Left colon (tissue), 2 donors: ENCODE data around the gene NPSR1. TPM values are rescaled to one million over a fixed set of nuclear protein-coding genes. Genes with fewer than 3 reads are reported as not detected.
A peak's percentile ranks its signal among the peaks of the same experiment; 100 is the strongest.

ENCODE experiments used
- ATAC-seq: fragments of 200-7000 bp; cut with Tn5 transposase; one replicate; pipeline ENCODE4 v1.9.1; 2020; ENCODE audit warnings: mild to moderate bottlenecking, moderate library complexity
- DNase-seq, 2 donors: peaks; one replicate each; pipeline ENCODE4 v3.0.0-alpha.2; 2020
- intact Hi-C, 2 donors: fragments of 100-400 bp; cut with DNase I in 1 of 2; cut with micrococcal nuclease in 1 of 2; formaldehyde crosslinking; loops; one replicate each; pipeline versions ENCODE4 v1.11.2 to v1.14.0; 2022; cut with DNase I, micrococcal nuclease
- total RNA-seq, 2 donors: library from RNA; stranded (reverse); fragmentation: NEBNext Ultra II Directional; extraction: Animal tissue kit (Norgen Biotek cat#: 25700); gene quantifications; one replicate each; pipeline ENCODE4 v1.2.1, GENCODE V29; 2021
- donor health status: DM: no; HTN: no; CAD: no.
- donor health status: DM: yes; HTN: yes; CAD: no.

Gene NPSR1
- total RNA-seq, 2 donors from 2014 or later = 1.2 TPM; not detected in 1

DNA sequence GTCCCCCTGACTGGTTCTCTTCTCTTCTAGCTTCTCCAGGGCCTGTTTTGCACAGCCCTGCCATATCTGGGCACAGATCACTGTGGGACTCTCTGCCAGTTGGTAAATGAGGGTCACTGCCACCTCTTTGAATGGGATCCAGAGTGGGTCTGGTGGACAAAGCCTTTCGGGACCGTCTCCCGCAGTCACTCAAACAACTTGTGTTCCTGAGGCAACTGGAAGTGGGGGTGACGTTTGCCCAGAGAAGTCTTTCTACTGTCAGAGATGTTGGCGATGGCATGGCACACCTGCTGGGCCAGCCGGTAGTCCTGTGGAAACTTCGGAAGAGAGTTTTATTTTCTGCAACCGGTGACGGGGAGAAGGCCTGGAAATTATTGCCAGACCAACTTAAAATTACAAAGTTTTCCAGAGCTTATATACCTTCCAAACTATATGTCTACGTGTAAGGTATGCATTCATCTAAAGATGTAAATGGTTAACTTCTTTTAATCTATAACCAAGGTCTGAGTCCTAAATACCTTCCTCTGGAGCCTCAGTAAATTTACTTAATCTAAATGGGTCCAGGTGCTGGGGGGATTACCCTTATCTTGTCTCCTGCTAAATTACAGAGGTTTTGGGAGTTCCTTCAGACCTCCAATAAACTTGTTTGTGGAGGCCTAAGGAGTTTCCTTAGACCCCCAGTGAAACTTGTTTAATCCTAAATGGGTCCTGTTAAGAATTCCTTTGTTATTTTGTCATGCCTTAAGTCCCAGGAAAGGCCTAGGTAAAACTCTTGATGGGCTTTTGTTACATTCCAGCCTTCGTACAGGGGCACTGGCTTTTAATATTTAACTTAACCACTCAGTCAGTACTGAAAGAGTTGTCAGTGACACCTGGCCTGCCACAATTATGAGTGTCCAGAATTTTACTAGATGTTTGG is 94.0 kb downstream of the NPSR1 start:
- DNase-seq = no peak
- intact Hi-C loops = no loop called here
- ATAC-seq = no peak

DNA sequence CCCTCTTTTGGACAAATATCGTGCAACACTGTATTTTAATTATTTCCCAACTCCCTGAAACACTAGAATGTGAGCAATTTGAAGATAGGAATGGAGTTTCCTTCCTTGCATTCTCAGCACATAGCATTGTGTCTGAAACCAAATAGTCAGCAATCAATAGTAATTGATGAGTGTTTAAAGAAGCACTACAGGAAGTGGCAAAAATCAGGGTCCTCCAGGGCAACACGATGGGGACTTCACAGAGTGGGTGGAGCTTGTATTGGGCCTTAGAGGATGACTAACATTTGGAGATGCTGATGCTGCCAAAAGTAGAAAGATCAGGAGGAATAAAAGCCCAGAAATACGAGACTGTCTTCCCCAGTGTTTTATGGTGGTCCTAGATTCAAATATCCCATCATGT is 94.9 kb downstream of the NPSR1 start:
- intact Hi-C loops = no loop called here
- ATAC-seq = no peak

DNA sequence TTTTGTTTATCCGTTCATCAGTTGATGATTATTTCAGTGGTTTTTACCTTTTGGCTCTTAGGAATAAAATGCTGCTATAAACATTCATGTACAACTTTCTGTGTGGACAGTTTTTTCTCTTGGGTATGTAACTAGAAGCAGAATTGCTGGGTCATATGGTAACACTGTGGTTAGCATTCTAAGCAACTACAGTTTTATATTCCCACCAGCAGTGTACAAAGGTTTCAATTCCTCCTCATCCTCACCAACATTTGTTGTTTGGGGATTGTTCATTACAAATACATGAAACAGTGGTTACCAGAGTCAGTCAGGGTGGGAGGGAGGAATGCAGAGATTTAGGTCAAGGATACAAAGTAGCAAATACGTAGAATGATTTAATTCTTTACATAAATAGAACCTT is 97.0 kb downstream of the NPSR1 start:
- no peak for DNase-seq
- intact Hi-C loops = no loop called here
- ATAC-seq = no peak

More for the DNA sequence above, 94.9 kb downstream of the NPSR1 start:
- DNase-seq = no peak

- ATAC-seq = no peak
- intact Hi-C loops = no loop called here
- DNase-seq = no peak
Measured at GRCh38 chr7:34756025-34756437, 98.0 kb downstream of the NPSR1 start.

- intact Hi-C loops = no loop called here
- ATAC-seq = no peak
- no peak for DNase-seq
Measured at GRCh38 chr7:34756691-34757090, 98.7 kb downstream of the NPSR1 start.

GRCh38 chr7:34757570-34758110 is 99.6 kb downstream of the NPSR1 start:
- ATAC-seq (no peak), DNase-seq (no peak)
- intact Hi-C loops = no loop called here

GRCh38 chr7:34758111-34758601 is 100.1 kb downstream of the NPSR1 start:
- DNase-seq = no peak
- ATAC-seq = no peak
- intact Hi-C loops = no loop called here

GRCh38 chr7:34759477-34760125 is 101.6 kb downstream of the NPSR1 start:
- ATAC-seq (peak; percentile 74), DNase-seq (no peak)
- intact Hi-C loops = no loop called here

GRCh38 chr7:34760271-34760670 is 102.3 kb downstream of the NPSR1 start:
- intact Hi-C loops = no loop called here
- ATAC-seq (no peak), DNase-seq (no peak)

DNA sequence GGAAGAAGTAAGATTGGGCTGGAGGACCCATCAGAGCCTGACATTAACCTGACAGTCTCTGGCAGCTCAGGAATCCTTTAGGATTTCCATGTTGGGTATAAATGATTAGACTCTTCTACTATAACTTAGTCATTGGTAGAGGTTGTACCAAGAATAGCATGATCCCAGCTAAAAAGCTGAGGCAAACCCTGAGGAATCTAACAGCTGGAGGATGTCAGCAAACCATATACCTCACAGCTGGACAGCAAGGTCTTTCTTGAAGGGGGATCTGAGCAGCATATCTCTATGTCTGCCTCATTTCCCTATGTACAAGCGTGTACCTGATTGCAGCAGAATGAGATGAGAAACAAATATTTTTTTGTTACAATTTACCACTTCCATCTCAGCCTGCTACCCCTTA is 103.2 kb downstream of the NPSR1 start:
- ATAC-seq (no peak), DNase-seq (no peak)
- intact Hi-C loops = no loop called here

DNA sequence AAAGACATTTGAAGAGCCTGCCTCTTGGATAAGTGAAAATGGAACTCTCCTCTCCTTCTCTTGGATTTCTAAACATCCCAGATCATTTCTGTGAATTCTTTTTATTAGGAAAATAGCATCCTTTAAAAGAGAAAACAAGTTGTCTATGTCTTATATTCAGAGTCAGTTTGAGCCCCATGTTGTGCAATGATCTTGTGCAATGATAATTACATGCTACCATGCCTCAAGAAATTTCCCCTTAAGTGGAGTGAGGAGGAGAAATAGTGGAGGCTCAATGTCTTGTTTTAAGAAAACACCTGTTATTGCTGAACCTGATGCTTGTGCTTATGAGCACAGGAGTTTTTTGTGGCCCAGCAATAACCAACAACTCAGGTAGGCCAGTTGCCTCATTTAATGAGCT is 103.6 kb downstream of the NPSR1 start:
- no peak for ATAC-seq
- DNase-seq = no peak
- intact Hi-C loops = no loop called here

GRCh38 chr7:34762764-34763163 is 104.7 kb downstream of the NPSR1 start:
- peak; percentile 61 for ATAC-seq

GRCh38 chr7:34772296-34772938 is 114.4 kb downstream of the NPSR1 start:
- DNase-seq (no peak), ATAC-seq (no peak)
- intact Hi-C loops = no loop called here

More at GRCh38 chr7:34762764-34763163, 104.7 kb downstream of the NPSR1 start:
- intact Hi-C loops = no loop called here
- DNase-seq = no peak

DNA sequence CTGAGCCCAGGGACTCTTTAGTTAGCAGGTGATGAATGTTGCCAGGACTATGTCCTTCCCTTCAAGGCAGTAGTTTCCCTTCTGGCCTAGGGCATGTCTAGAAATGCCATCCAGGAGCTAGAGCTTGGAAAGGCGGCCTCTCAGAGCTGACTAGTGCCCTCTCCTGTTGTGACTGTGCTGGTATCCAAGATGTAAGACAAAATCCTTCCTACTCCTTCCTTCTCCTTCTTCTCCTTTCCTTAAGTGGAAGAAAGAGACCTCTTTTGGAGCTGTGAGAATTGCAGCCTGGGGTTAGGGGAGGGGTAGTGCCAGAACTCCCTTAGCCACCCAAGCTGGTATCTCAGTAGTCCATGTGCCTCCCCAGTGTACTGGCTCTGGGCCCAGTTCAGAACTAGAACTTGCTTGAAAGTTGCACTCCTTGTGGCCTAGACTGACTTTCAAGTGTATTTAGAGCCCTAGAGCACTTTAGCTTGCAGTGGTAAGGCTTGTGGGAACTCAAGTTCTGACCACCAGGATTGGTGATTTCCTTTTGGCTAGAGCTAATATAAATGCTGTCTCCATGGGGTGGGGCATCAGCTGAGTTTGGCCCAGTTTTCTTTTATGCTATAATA is 118.8 kb downstream of the NPSR1 start:
- DNase-seq (no peak), ATAC-seq (no peak)
- intact Hi-C loops = no loop called here

DNA sequence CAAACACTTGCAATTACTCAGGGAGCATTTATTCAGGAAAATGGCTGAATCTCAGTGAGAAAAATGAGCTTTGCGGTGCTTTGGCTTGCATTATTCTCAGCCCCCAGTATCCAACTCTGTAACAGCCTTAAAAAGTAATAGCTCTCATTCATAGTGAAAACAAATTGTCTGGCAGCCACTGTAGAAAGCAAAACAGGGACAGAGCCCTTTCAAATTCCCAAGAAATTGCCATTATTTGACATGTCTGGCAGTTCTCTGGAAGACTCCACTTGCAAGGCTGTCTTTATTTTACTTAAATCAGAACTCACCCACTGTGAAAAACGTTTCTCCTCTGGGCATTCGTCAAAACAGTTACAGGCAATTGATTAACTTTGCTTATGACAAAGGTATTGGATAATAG is 122.5 kb downstream of the NPSR1 start:
- DNase-seq = no peak
- no peak for ATAC-seq
- intact Hi-C loops = no loop called here

GRCh38 chr7:34787586-34787985 is 129.6 kb downstream of the NPSR1 start:
- DNase-seq = no peak
- intact Hi-C loops = no loop called here

DNA sequence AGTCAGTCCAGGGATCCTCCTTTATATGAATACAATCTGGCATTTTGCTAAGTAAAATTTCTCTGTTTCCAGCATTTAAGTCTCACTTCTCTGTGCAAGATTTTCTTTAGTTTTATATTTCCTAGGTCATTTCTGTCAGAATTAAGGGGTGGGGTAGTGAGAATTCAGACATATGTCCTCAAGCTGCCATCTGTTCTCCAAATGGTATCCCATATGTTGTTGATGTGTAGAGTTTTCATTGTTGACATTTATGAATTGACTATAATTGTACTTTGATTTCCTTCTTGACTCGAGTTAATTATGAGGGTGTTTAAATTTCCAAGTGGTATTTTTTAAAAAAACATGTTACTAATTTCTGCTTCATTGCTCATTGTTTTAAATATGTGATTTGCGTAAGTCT is 148.8 kb downstream of the NPSR1 start:
- intact Hi-C loops = no loop called here
- ATAC-seq = no peak
- DNase-seq = no peak

More at GRCh38 chr7:34787586-34787985, 129.6 kb downstream of the NPSR1 start:
- no peak for ATAC-seq

- ATAC-seq (no peak), DNase-seq (no peak)
- intact Hi-C loops = no loop called here
Measured at GRCh38 chr7:34807548-34808340, 149.7 kb downstream of the NPSR1 start.
